Esophagus muscularis mucosa (tissue), 3 donors: ENCODE data around the gene PPP4R1.

Experiments used
- POLR2AphosphoS5 ChIP-seq, 2 donors: sonication (generic); formaldehyde crosslinking; IDR thresholded peaks; one replicate each; pipeline ENCODE4 v1.6.1; 2017; ENCODE audit warnings: antibody characterized with exemption in 2 of 2
- TF ChIP-seq, protein P1 (sequence below), 3 experiments: fragments of 200-600 bp in 2 of 3; fragments of 450-650 bp in 1 of 3; sonication (generic) in 2 of 3; IDR thresholded peaks; one replicate each; pipeline ENCODE4 v1.5.1; 2017 to 2019; ENCODE audit warnings: antibody characterized with exemption in 3 of 3, mild to moderate bottlenecking in 2 of 3, moderate library complexity in 1 of 3

DNA sequence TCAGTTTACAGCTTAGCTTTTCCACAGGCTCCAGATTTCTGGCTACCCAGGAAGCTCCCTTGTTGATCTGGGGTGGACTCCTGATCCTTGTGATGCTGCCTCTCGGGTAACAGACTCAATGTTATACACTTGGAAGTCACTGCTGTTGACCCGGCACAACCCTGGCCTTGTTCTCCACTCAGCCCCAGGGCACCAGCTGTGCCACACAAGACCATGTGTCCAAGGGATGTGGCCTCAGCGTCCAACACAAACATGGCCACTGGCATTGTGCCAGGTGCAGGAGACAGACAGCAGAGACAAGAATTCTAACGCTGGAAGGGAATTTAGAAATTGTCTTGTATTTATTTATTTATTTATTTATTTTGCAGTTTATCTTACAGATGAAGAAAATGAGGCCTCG lies 39.0 kb upstream of the PPP4R1 start:
- TF ChIP-seq, protein P1, sequence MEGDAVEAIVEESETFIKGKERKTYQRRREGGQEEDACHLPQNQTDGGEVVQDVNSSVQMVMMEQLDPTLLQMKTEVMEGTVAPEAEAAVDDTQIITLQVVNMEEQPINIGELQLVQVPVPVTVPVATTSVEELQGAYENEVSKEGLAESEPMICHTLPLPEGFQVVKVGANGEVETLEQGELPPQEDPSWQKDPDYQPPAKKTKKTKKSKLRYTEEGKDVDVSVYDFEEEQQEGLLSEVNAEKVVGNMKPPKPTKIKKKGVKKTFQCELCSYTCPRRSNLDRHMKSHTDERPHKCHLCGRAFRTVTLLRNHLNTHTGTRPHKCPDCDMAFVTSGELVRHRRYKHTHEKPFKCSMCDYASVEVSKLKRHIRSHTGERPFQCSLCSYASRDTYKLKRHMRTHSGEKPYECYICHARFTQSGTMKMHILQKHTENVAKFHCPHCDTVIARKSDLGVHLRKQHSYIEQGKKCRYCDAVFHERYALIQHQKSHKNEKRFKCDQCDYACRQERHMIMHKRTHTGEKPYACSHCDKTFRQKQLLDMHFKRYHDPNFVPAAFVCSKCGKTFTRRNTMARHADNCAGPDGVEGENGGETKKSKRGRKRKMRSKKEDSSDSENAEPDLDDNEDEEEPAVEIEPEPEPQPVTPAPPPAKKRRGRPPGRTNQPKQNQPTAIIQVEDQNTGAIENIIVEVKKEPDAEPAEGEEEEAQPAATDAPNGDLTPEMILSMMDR (IDR thresholded peaks at IDR 0.05) = no peak
- TF ChIP-seq POLR2AphosphoS5 (IDR thresholded peaks at IDR 0.05) = no peak
